ENCODE results near the gene EIF4E2. TPM values are rescaled to one million over a fixed set of nuclear protein-coding genes. Genes with fewer than 3 reads are reported as not detected.

EIF4E2 gene
- total and polyA plus RNA-seq, 2 experiments from 2014 or later = 53.2 to 85.5 TPM

DNA sequence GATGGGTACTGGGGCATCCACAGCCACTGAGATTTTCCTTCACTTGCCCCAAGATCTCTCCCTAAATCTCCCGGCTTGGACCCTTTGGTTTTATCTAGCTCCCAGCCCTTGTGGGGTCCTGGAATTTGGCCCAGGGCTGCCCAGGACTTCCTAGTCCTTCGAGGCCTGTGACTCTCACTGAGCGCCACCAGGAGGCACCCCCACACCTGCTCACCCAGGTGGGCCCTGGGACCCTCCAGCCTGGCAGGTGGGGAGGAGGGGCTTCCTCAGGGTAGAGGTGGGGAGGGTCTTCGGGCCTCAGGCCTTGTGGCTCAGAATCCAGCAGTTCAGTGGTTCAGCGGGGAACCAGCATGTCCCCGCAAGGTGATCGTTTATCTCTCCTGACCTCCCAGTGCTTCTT is 42.2 kb upstream of the EIF4E2 start:
- peaks cover 8% of the 10 kb centered on the region for H3K4me1 ChIP-seq (ENCODE audit: low read depth)
- H3K27ac ChIP-seq = no peak overlapping the region
- H3K9me3 ChIP-seq (ENCODE audit: low read depth) = no peaks in the 10 kb centered on the region
- peaks cover 26% of the 10 kb centered on the region for H3K27me3 ChIP-seq
- TF ChIP-seq, protein P1, sequence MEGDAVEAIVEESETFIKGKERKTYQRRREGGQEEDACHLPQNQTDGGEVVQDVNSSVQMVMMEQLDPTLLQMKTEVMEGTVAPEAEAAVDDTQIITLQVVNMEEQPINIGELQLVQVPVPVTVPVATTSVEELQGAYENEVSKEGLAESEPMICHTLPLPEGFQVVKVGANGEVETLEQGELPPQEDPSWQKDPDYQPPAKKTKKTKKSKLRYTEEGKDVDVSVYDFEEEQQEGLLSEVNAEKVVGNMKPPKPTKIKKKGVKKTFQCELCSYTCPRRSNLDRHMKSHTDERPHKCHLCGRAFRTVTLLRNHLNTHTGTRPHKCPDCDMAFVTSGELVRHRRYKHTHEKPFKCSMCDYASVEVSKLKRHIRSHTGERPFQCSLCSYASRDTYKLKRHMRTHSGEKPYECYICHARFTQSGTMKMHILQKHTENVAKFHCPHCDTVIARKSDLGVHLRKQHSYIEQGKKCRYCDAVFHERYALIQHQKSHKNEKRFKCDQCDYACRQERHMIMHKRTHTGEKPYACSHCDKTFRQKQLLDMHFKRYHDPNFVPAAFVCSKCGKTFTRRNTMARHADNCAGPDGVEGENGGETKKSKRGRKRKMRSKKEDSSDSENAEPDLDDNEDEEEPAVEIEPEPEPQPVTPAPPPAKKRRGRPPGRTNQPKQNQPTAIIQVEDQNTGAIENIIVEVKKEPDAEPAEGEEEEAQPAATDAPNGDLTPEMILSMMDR (IDR thresholded peaks at IDR 0.05; ENCODE audit: low read depth, low read length) = no peak
- H3K36me3 ChIP-seq = no peaks in the 10 kb centered on the region
- H3K4me3 ChIP-seq = no peak overlapping the region
- DNase-seq (ENCODE audit: low read depth in 1 of 2, low spot score in 1 of 2) = no peak

- DNase-seq (ENCODE audit: low read depth in 1 of 2, low spot score in 1 of 2) = peak in 1 of 2 donors; percentile 53
- Histone ChIP-seq H3K9me3 (ENCODE audit: low read depth) (no peaks in the 10 kb centered on the region), H3K4me3 (no peak overlapping the region), H3K4me1 (ENCODE audit: low read depth) (no peaks in the 10 kb centered on the region), H3K36me3 (no peaks in the 10 kb centered on the region), H3K27me3 (peaks cover 4% of the 10 kb centered on the region), H3K27ac (no peak overlapping the region)
- TF ChIP-seq, protein P1 (IDR thresholded peaks at IDR 0.05; ENCODE audit: low read depth, low read length) = no peak
Observed at GRCh38 chr2:232511336-232511890, 39.1 kb upstream of the EIF4E2 start.

DNA sequence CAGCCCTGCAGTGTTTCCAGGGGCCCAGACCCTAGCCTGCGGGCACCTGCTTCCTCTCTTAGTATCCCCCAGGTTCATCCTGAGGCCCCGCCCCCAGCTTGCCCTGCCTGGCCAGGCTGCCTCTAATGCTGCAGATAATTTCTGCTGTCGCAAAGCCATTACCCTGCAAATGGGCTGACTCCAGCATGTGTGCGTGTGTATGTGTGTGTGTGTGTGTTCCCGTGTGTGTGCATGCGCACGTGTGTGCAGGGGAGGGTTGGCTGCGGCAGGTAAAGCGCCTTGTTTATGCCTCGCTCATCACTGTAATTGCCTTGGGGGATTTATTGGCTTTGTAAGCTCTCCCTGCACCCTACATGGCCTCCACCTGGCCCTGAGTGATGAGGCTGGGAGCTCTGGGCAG is 37.9 kb upstream of the EIF4E2 start:
- Histone ChIP-seq H3K27me3 (peaks cover 4% of the 10 kb centered on the region), H3K4me1 (ENCODE audit: low read depth) (no peaks in the 10 kb centered on the region), H3K36me3 (no peaks in the 10 kb centered on the region), H3K4me3 (no peak overlapping the region), H3K9me3 (ENCODE audit: low read depth) (no peaks in the 10 kb centered on the region), H3K27ac (no peak overlapping the region)
- DNase-seq (ENCODE audit: low read depth in 1 of 2, low spot score in 1 of 2) = no peak
- TF ChIP-seq, protein P1 (IDR thresholded peaks at IDR 0.05; ENCODE audit: low read depth, low read length) = no peak

GRCh38 chr2:232513353-232513752 is 37.1 kb upstream of the EIF4E2 start:
- peaks cover 9% of the 10 kb centered on the region for H3K27me3 ChIP-seq

GRCh38 chr2:232515639-232516038 is 34.9 kb upstream of the EIF4E2 start:
- Histone ChIP-seq H3K4me3 (no peak overlapping the region), H3K27ac (no peak overlapping the region), H3K4me1 (ENCODE audit: low read depth) (no peaks in the 10 kb centered on the region), H3K36me3 (no peaks in the 10 kb centered on the region), H3K9me3 (ENCODE audit: low read depth) (no peaks in the 10 kb centered on the region), H3K27me3 (peaks cover 29% of the 10 kb centered on the region)
- TF ChIP-seq, protein P1 (IDR thresholded peaks at IDR 0.05; ENCODE audit: low read depth, low read length) = no peak
- no peak for DNase-seq (ENCODE audit: low read depth in 1 of 2, low spot score in 1 of 2)

More at GRCh38 chr2:232513353-232513752, 37.1 kb upstream of the EIF4E2 start:
- Histone ChIP-seq H3K36me3 (no peaks in the 10 kb centered on the region), H3K9me3 (ENCODE audit: low read depth) (no peaks in the 10 kb centered on the region), H3K4me1 (ENCODE audit: low read depth) (no peaks in the 10 kb centered on the region), H3K27ac (no peak overlapping the region), H3K4me3 (no peak overlapping the region)
- TF ChIP-seq, protein P1 (IDR thresholded peaks at IDR 0.05; ENCODE audit: low read depth, low read length) = no peak
- DNase-seq (ENCODE audit: low read depth in 1 of 2, low spot score in 1 of 2) = no peak

All from cardiac muscle cell (in vitro differentiated cells and primary cell).